GM21825 (cell line): ENCODE data around the gene MACROD2.
"Not testable (repeated sequence)": the region's sequence is repeated elsewhere in the genome, so short reads cannot be mapped to it uniquely, and the experiment has no call there.

Experiments used
- ATAC-seq: cut with Tn5 transposase; IDR thresholded peaks from one replicate; pipeline ENCODE4 v1.9.1; 2021; ENCODE audit warnings: mild to moderate bottlenecking, moderate library complexity; ENCODE audit not compliant: unreplicated experiment

Gene MACROD2

DNA sequence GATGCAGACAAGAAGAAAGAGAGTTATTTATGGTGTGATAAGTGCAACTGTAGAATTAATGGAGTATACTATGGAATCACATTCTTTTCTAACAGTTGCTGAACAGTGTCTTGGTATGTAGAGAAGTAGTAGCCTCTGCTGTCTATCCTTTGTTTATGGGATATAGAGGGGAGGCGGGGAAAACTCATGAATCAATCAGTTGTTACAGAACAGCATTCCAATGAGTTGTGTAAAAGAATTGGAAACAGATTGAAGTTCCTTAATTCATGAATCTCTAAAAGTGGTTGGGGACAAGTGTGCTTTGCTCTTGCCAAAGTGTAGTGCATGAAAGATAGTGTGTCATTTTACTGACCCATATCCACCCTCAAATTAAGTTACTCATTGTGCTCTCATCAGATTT is 264.4 kb downstream of the MACROD2 start:
- ATAC-seq, result no peak

DNA sequence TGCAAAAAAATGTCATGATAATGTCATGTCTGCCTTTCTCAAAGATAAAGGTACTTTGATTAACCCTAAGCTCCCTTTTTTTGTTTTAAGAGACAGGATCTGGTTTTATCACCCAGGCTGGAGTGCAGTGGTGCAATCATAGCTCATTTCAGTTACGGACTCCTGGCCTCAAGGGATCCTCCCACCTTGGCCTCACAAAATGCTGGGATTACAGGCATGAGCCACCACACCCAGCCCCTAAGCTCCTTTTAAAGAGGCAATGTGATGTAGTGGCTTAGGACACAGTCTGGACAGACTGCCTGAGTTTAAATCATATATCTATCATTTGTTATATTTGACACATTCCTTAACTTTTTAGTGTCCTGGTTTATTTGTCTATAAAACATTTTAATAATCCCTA is 265.1 kb downstream of the MACROD2 start:
- ATAC-seq, result no peak

DNA sequence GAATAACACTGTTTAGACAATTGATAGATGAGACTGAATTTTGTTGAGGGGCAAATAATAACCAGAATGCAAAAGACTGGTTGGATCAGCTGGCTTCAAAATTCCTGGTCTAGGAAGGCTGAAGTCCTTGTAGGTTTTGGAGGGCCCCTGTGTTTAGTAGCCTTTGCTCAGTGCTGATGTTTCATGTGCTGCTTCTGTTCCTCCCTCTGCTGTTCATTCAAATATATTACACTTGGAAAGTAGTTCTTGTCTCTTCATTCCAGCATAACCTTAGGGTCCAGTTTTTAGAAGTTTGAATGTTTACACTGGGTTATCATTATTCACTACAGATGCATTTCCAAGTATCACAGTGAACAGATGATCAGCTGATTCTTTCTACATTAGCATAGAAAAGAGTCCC is 269.6 kb downstream of the MACROD2 start:
- ATAC-seq, result no peak

DNA sequence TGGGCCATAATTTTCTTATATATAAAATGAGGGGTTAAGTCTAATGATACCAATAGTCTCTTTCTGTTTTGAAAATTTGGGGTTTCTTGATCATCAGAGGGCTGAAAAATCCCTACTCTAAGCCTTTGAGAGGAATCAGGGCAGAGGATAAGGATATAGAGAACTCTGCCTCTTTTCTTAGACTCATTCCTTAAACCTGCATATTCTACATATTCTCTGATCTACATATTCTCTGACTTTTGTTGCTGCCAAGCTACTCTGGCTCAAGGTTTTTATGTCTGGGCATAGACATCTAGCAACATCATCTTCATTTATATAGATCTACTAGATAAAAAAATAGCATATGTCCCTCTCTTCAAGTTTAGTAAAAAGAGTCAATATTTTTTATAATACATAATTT is 270.9 kb downstream of the MACROD2 start:
- no peak for ATAC-seq

DNA sequence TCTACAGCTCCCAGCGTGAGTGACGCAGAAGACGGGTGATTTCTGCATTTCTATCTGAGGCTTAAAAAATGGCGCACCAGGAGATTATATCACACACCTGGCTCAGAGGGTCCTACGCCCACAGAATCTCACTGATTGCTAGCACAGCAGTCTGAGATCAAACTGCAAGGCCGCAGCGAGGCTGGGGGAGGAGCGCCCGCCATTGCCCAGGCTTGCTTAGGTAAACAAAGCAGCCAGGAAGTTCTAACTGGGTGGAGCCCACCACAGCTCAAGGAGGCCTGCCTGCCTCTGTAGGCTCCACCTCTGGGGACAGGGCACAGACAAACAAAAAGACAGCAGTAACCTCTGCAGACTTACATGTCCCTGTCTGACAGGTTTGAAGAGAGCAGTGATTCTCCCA is 275.4 kb downstream of the MACROD2 start:
- not testable (repeated sequence) for ATAC-seq

DNA sequence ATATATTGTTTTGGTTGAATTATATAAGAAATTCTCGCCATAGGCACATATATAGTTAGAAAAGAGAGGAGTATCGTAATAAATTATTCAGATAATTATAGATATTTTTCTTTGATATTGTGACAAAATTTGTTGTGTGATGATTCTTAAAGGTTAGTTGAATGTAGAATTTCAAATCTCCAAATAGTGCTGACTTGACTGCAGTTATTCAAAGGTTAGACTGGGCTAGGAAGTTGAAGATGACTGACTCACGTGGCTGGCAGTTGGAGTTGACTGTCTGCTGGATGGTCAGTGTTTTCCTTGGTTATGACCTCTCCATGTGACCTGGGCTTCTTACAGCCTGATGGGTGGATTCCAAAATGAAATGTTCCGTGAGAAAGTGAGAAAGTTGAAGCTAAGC is 286.8 kb downstream of the MACROD2 start:
- ATAC-seq, result no peak

DNA sequence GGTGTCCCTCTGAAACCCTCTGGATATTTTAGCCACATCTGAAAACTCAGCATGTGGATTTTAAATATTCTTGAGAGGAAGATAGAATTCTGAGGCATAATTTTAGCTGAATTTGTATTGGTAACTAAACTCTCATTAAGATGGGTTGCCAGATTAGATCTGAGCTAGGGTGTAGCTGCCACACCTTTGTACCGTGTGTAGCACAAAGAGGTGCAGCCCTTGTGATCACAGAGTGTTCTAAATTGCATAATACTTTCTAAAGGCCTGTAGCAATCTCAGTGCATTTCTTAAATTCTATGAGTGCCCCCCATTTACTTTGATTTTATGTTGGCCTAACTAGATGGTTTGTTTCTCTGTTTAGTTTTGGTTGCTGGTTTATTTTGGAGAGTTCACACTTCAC is 289.1 kb downstream of the MACROD2 start:
- ATAC-seq, result no peak

DNA sequence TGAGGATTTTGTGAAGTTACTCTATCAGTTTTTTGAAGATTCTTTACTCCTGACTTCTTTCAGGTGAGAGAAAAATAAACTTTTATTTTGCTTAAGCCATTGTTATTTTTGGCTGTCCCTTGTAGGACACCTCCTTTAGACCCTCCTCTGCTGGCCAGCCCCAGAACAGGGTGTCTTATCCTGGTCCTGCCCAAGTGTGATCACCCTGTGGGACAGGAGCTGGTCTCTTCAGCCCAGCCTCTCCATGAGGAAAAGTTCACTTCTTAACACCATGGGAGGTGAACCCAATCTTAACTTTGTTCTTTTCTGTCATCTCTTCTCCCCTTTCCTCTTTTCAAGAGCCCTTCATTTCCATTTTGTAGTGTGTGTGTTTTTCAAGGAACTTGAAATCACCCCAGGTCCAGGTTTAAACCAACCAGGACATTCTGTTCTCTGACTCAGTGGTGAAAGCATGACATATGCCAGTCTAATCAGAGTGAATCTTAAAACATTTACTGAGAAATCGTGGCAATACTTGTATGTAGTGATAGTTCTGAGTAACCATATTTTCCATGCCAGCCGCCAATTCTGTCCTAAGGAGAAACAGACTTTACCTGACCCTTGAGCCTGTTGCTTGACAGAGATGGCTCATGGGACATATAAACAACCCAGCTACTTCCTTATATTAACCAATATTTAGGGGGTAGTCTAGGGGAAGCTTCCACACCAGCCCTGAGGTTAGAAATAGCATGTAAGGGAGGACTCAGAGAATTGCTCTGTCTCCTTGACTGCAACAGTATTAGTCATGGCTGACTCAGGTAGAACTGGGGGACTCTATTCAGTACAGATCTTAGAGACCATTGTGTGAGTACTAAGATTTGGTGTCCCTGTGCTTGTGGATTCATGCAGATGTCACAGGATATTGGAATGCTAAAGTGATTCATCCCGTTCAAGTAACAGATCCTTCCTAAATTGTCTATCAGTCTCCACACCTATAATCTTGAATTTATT is 293.3 kb downstream of the MACROD2 start:
- no peak for ATAC-seq

DNA sequence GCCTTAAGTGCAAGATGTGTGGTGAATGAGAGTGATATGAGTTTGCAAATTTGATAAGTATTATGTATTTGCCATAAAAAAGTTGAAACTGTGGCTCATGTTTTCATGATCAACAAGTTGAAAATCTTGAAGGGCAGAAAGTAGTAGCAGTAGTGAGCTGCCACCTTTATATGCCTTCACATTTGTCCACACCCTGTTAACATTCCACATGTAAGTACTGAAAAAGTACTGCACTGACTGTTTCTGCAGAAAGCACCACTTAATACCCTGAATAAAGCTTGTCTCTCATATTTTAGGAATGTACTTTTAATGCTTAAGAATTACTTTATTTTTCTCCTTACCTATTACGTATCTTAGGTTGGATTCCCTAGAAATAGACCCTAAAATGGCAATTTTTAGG is 296.2 kb downstream of the MACROD2 start:
- ATAC-seq, result no peak

DNA sequence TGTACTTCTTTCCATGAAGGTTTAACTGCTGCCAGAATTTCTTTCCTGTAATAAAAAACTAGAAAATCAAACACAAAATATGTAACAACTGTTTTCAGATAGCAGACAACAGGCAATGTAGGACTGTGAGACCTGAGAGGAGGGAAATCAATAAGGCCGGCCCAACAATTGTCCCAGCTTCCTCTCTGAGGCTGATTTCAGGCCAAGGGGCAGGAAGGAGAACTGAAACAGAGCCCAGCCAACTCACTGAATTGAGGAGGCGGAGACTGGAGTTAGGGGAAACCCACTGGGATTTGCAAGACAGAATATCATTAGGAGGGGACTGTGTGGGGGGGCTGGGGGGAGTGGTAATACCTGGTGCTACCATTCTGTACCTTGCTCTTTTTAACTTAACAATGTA is 299.9 kb downstream of the MACROD2 start:
- no peak for ATAC-seq

DNA sequence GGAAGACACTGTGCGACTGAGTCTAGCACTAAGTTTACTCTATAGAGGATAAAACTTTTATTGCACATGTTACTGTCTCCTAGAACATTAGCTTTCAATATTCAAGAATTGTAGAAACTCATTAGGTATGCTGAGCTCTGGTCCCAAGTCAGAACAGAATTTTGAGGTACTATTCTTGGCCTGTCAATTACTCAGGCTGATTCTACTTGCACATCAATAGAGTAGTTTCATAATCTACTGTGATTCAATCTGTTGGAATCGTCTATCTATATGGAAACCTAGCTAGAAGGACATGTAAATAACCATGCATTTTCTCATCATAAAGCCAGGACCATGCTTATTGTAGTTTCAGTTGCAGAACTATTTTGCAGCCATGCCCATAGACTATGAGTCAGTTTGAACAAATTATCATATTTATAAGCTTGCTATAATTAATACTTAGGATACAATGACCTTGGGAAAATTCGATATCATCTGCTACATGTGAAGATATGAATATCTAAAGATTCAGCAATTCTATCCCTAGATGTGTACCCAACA is 300.5 kb downstream of the MACROD2 start:
- ATAC-seq, result no peak

DNA sequence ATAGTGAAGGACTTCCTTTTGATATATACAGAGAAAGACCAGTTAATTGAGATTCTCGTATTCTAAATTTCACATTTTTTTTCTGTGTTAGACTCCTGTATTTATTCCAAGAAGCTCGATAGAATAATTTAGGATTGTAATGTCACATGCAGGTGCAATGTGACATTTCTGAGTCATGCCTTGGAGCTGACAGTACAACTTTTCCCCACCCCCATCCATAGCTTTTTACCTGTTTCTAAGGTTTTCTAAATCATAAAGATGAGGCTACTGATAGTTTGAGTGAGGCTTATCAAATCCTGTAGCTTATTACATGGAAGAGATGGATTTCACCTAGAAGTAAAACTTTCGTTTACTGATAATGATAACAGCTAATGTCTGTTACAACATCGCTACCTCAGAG is 304.5 kb downstream of the MACROD2 start:
- no peak for ATAC-seq

DNA sequence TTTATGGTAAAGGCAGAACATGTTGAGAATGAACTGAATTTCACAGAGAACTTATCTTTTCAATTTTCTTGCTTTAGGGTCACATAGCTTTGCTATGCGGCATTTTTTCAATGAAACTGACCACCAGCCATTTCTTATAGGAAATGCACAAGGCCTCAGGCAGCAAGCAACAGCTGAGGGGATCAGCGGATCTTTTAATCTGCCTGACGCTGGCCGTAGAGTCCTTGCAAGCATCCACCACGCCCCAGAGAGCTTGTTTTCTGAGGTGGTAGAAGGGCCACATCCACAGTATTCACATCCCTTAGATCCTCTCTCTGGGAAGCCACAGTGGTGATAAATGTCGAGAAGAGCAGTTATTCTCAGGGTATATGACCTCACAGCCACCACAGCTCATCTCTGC is 307.8 kb downstream of the MACROD2 start:
- ATAC-seq, result no peak

DNA sequence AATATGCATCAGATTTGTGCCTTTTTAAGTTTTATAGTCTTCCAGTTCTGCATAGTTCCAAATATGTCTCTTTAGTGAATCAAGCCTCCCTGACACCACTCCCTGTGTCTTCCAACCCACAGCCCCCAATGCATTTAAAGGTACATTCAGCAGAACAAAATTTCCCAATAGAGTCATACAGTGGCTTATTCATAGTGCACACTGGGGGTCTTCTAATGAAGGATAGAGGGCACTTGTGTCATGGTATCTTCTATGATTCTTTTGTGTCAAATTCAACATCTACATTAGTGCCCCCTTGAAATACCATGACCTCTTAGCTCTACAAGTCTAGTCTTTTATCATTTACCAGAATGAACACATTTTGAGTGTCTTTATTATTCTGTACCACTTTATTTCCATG is 308.3 kb downstream of the MACROD2 start:
- no peak for ATAC-seq

DNA sequence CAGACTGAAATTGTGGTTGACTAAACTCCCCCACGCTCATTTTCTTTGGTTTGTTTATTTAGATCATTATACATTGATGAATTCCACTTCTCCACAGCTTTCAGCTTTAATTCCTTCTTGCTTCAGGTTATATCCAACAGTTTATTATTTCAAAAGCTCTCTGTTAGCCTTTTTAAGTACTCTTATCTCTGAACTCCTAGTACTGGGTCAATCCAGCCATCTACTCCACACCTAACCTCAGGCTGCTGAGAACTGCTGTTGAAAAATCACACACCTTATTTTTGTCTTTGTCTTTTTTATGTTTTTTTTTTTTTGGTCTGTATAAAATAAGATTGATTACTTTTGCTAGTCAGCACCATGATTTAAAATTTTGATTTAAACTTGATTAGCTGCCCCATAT is 309.2 kb downstream of the MACROD2 start:
- no peak for ATAC-seq

DNA sequence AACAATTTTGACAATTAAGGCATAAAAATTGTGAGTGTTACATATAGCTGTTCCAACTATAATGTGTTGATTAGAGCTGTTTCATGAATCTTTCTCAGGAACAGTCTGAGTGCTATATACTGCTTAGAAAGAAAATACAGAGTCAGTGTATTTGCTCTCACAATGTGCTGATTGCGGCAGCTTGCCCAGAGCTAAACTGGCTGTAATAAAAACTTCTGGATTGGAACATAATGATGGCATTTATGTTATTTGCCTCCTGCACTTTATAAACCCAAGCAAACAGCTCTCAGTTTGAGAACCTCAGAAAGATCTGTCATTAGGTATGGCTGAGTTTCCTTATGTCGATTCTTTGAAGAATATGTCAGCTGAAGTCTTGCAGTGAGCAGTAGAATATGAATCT is 312.6 kb downstream of the MACROD2 start:
- ATAC-seq, result no peak

DNA sequence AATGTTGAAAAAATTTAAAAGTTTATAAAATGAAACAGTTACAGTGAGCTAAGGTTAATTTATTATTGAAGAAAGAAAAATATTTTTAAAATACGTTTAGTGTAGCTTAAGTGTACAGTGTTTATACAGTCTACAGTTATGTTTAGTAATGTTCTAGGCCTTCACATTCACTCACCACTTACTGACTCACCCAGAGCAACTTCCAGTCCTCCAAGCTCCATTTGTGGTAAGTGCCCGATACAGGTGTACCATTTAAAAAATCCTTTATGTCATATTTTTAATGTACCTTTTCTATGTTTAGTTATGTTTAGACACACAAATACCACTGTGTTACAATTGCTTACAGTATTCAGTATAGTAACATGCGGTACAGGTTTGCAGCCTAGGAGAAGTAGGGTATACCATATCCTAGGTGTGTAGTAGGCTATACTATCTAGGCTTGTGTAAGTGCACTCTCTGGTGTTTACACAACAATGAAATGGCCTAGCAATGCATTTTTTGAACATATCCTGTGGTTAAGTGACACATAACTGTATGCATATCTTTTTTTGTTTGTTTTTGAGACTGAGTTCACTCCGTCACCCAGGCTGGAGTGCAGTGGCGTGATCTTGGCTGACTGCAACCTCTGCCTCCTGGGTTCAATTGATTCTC is 315.8 kb downstream of the MACROD2 start:
- ATAC-seq, result no peak

DNA sequence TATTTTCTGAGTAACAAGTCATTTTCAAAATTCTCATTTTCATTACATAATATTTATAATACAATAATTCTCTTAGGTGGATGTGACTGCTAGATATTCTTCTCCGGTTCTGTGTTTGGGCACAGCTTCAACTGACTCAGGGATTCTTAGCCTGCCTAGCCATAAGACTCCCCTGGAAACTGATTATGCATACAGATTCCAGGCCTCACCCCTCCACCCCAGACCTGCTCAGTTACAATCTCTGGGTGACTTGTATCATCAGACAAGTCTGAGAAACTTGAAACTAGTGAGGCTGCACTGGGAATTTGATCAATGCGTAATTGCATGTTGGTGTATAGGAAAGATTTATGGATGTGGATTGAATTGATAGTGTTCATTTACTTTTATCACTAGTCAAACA is 316.7 kb downstream of the MACROD2 start:
- ATAC-seq, result no peak

DNA sequence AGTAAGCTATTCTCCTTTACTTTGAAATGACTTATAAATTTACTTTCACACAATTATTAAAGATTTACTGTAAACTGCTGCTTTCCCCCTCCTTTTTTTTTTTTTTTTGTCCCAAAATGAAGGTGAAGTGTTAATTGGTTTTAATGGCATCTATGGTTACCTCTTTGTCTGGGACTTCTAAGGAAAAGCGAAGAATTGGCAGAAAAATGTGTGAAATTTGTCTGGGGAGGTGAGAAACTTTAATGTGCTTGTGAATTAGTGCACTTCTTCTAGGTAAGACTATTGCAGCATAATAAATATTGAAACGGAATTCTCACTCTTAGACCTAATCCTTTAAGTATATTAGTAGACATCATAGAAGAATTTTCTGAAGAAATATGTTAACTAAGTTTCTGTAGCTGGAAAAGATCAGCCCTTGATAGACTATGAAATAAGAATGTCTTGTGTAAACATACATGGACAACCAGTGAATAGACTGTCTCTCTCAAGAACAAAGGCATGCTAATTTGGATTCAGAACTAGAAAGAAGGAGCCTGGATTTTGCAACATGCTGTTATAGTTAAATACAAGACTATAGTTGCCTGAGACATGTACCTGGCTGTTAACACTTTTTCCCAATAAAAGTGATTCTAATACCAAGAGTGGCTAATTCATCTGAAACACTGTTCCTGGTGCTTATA is 318.2 kb downstream of the MACROD2 start:
- no peak for ATAC-seq

DNA sequence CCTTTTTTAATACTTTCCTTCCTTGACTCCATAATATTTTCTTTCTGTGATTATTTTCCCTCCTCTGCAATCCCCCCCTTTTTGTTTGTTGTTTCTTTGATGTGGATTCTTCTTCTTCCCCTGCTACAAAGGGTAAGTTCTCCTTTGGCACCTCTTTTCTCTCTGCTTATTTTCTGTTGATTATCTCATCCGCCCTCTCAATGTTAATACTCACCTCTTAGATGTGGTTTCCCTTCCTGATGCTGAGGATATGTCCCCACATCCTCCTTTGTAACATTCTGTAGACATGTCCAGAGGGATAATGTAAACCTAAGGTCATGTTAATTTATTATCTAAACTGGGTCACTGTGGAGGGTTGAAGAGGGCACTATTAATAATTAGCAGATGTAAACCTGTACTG is 324.4 kb downstream of the MACROD2 start:
- no peak for ATAC-seq

DNA sequence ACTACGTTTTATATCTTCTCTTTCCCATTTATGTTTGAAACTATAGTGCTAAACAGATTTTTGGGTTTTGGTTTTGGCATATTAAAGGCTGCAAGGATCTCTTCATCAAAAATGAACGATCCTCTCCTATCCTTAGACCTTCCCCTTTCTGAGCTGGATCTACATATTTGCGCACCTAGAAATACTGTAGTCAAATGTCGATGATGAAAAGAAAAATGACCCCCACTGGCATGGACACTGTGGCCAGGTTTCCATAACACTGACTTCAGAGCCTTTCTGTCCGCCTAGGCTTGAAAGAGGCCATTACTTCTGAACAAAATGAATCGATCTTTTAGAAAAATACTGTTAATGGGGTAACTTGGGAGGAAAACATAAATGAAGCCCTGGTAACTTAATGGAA is 336.3 kb downstream of the MACROD2 start:
- ATAC-seq, result no peak

DNA sequence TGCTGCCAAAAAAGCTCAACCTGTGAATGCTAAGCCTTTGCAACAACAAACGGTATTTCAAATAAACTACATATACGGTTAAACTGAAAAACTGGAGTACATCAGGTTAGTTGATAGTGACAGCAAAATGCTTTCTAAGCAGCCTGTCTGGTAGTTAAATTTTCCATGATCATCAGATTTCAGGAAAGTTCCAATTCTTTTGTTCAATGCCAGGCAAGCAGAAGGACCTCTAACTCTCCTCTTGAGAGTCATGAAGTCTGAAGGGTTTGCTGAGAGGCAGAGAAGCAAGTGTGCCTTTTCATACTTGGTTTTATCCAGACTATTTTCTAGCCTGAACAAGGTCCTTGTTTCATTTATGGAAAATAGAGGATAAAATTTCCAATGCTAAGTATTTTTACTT is 337.6 kb downstream of the MACROD2 start:
- ATAC-seq, result no peak
